Prostate gland (tissue), 2 donors: ENCODE data around the gene ATRN.

ENCODE experiments used
- POLR2A ChIP-seq: fragments of 450-650 bp; IDR thresholded peaks from one replicate; pipeline ENCODE4 v1.6.1; 2016; ENCODE audit warnings: antibody characterized with exemption, mild to moderate bottlenecking
- POLR2AphosphoS5 ChIP-seq: sonication (generic); formaldehyde crosslinking; IDR thresholded peaks from one replicate; pipeline ENCODE4 v1.6.1; 2017; ENCODE audit warnings: antibody characterized with exemption
- TF ChIP-seq, protein P1 (sequence below), 4 experiments: fragments of 200-600 bp in 2 of 4; fragments of 450-650 bp in 2 of 4; sonication (generic) in 2 of 4; IDR thresholded peaks; 1 replicate in 3 of 4; 2 replicates in 1 of 4; pipeline ENCODE4 v1.5.1; 2016 to 2019; ENCODE audit warnings: antibody characterized with exemption in 4 of 4, mild to moderate bottlenecking in 2 of 4, moderate library complexity in 2 of 4

DNA sequence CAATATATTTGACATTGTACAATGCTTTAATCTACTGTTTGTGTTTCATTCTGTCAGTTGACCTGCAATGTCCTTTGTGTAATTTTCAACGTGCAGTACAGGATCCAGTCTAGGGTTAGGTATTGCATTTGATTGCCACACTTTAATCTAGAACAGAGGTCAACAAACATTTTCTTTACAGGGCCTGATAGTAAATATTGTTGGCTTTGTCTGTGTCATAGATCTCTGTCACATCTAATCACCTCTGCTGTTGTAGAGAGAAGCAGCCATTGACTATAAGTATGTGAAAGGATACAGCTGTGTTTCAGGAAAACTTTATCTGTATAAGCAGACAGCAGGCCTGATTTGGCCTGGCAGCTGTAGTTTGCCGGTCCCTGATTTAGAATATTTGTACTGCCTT, 39.3 kb downstream of the ATRN start:
- TF ChIP-seq, protein P1, sequence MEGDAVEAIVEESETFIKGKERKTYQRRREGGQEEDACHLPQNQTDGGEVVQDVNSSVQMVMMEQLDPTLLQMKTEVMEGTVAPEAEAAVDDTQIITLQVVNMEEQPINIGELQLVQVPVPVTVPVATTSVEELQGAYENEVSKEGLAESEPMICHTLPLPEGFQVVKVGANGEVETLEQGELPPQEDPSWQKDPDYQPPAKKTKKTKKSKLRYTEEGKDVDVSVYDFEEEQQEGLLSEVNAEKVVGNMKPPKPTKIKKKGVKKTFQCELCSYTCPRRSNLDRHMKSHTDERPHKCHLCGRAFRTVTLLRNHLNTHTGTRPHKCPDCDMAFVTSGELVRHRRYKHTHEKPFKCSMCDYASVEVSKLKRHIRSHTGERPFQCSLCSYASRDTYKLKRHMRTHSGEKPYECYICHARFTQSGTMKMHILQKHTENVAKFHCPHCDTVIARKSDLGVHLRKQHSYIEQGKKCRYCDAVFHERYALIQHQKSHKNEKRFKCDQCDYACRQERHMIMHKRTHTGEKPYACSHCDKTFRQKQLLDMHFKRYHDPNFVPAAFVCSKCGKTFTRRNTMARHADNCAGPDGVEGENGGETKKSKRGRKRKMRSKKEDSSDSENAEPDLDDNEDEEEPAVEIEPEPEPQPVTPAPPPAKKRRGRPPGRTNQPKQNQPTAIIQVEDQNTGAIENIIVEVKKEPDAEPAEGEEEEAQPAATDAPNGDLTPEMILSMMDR (IDR thresholded peaks at IDR 0.05), result no peak
- TF ChIP-seq POLR2A, result no peak
- TF ChIP-seq POLR2AphosphoS5, result no peak
